Left renal cortex interstitium (tissue), 4 donors: Measurements from ENCODE around the gene CDK3. TPM values are rescaled to one million over a fixed set of nuclear protein-coding genes. Genes with fewer than 3 reads are reported as not detected.

ENCODE experiments used
- DNase-seq, 4 donors: peaks; one replicate each; pipeline ENCODE4 v3.0.0-alpha.2; 2013; ENCODE audit warnings: low read depth in 4 of 4, low spot score in 2 of 4, missing footprints in 1 of 4
- polyA plus RNA-seq, 4 donors: library from polyadenylated mRNA; unstranded; fragments of 120-200 nt; gene quantifications; one replicate each; pipeline ENCODE4 v1.2.1, GENCODE V29; 2013; ENCODE audit not compliant: insufficient read length in 4 of 4

Gene CDK3
- polyA plus RNA-seq, 4 donors, result 8.1 to 28.0 (median 15.3) TPM

DNA sequence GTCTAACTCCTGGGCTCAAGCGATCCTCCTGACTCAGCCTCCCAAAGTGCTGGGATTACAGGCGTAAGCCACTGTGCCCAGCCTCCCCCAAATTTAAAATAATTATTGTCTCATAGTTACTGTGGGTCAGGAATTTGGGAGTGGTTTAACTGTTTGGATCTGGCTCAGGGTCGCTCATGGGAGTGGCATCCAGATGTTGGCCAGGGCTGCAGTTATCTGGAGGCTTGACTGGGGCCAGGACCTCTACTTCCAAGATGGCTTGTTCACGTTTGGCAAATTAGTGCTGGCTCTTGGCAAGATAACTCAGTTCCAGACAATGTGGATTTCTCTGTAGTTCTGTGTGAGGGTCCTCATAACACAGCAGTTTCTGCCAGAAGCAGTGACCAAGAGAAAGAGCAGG is 13.6 kb upstream of the CDK3 start:
- DNase-seq, result no peak

DNA sequence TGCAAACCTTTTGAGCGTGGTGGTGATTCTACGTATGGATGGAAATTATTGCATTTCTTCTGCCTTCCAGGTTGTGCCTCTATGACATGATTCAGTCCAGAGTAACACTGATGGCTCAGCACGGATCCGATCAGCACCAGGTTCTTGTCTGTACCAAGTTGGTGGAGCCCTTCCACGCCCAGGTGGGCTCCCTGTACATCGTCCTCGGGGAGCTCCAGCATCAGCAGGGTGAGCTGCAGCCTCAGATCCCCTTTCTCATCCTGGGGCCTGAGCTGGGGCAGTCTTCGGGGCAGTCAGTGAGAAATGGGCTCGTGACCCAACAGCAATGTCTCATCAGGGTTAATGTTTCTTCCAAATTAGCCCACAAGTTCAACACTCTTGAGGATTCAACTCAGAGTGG is 9.3 kb upstream of the CDK3 start:
- DNase-seq, result no peak

DNA sequence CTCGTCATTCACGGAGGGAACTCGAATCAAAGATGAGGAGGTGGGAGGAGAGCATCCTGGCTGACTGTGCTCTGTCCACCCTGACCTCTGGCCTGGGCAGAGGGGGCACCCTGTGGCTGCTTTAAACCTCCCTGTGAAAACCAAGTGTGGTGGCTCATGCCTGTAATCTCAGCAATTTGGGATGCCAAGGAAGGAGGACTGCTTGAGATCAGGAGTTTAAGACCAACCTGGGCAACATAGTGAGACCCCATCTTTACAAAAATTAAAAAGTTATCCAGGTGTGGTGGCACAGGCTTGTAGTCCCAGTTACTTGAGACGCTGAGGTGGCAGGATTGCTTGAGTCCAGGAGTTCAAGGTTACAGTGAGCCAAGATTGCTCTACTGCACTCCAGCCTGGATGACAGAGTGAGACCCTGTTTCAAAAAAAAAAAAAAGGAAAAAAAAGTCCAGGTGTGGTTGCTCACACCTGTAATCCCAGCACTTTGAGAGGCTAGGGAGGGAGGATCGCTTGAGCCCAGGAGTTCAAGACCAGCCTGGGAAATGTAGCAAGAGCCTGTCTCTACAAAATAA is 5.8 kb upstream of the CDK3 start:
- no peak for DNase-seq

DNA sequence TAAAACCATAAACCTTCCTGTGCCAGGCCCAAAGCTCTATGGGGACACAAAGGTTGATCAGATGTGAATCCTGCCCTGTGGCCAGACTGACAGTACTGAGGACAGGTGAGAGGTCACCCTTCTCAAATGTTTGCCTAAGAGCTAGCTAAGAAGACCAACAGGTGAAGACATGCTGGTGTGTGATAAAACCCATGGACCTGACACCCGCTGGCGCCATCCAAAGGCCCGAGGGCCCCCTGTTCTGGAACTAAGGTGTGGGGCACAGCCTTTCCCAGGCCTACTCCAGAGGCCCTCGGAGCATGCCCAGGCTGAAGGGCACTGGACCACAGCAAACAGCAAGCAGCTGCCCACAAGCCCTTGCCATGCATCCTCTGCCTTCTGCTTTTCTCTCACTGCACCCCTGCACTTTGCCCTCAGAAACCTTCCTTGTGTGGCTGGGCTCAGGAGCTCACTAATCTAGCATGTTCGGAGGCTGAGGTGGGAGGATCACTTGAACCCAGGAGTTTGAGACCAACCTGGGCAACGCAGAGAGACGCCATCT is 5.2 kb upstream of the CDK3 start:
- no peak for DNase-seq

DNA sequence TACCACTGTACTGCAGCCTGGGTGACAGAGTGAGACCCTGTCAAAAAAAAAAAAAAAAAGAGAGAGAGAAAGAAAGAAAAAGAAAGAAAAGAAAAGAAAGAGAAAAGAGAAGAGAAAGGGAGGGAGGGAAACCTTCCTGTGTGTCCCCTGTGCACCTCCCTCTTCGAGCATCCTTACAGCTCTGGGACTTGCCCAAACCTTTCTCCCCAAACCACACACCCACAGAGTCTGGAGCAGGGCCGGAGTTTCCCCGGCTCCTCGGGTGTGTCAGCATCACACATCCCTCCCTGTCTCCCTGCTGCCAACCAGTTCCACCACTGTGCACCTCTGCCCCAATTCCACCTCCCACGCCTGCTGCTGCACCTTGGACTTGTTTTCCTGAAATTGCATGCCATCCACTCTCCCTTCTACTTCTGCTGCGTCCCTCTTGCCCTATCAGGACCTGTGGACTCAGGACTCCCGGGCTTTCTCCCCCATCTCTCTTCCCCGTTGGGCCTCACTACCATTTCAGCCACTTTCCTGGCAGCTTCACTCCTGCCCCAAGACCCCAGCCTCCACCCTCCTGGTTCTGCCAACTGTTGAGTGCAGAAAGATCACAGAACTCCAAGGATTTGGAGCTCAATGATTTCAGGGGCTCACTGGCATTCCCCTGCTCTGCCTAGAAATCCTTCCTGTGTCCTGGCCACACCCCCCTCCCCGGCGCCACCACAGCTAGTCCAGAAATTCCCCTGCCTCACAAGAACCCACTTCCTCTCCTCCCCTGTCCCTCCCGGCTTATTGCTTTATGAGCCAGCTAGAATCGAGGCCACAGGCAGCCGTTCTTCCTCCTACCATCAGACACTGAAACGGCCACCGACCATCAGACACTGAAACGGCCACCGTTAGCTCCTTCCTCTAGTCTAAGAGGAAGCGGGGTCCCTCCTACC is 3.7 kb upstream of the CDK3 start:
- DNase-seq, result no peak

DNA sequence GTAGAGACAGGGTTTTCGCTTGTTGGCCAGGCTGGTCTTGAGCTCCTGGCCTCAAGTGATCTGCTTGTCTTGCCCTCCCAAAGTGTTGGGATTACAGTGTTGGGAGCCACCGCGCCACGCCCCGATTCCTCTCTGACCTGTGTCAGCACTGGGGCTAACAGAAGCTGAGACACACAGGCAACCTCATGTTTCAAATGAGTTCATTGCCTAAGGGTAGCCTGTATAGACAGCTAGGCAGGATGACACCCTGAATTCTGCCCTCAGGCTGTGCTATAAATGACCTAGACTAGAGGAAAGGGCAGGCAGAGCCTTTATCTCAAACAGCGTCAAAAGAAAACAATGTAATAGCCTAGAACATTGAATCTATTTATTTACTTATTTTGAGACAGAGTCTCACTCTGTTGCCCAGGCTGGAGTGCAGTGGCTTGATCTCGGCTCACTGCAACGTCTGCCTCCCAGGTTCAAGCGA is 2.3 kb upstream of the CDK3 start:
- no peak for DNase-seq

DNA sequence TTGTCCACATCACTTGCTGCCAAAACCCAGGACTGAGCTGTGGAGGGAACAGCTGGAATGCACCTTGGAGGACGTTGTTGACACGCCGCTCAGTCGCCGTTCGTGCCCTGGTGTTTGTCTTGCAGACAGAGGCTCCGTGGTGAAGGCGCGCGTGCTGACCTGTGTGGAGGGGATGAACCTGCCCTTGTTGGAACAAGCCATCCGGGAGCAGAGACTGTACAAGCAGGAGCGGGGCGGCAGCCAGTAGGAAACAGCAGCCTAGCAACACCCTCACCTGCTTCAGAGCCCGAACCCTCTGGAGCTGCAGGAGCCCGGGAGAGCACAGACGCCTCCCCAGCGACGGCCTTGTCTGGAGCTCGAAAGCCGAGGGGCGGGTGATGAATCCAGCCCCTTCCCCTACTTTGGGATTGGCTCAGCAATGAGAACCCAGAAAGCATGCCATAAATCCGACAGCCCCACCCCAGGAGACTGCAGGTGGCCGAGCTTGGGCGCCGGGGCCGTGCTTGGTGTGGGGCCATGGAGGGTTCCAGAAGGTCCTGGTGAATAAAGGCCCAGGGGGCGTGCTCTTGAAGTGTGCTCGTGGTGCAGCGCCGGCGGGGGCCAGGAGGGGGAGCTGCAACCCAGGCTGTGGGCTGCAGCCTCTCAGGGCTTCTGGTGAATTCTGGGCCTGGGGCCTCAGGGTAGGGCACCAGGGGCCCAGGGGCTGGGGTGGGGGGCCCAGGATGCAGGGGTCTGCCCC is 470 bp upstream of the CDK3 start:
- no peak for DNase-seq

DNA sequence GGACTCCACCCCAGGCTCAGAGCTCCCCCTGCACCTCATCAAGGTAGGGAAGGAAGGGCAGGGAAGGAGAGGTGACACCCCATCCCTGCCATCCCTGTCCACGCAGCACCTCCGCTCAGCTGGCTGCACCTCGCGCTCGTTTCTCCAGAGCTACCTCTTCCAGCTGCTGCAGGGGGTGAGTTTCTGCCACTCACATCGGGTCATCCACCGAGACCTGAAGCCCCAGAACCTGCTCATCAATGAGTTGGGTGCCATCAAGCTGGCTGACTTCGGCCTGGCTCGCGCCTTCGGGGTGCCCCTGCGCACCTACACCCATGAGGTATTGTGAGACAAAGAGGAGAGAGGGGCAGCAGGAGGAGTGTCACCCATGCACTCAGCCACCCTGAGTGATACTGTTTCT is 1.4 kb downstream of the CDK3 start:
- no peak for DNase-seq

DNA sequence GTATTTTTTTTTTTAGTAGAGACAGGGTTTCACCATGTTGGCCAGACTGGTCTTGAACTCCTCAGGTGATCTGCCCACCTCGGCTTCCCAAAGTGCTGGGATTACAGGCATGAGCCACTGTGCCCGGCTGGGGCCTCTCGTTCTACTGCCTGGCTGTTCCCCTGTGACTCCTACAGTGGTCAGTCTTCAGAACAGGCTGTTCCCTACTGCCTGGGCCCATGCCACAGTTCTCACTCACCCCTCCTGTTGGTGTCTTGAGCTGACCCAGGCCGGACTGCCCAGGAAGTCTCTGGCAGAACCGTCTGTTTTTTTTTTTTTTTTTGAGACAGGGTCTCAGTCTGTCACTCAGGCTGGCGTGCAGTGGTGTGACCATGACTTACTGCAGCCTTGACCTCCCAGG is 3.3 kb downstream of the CDK3 start:
- DNase-seq, result no peak

DNA sequence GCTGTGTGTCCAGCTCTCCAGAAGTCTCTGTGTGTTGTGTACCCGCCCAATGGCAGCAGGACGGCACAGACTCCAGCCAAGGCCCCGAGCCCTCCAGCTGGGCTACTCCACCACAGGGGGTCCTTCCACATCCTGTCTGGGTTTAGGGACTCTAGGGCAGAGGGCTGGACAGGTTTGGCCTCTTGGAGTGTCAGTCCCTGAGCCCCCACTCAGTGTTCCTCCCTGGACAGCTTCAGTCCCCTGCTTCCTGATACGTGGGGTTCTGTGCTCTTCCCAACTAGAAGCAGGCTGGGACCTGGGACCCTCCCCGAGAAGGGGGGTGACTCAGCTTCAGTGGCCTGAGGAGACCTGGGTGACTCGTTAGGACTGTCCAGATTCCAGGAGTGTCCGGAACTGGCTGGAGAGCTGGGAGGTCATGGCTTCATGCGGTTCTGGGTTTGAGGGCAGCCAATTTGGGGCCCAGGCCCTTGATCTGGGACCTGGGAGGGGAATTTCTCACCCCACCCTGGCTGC is 4.2 kb downstream of the CDK3 start:
- DNase-seq, result no peak

DNA sequence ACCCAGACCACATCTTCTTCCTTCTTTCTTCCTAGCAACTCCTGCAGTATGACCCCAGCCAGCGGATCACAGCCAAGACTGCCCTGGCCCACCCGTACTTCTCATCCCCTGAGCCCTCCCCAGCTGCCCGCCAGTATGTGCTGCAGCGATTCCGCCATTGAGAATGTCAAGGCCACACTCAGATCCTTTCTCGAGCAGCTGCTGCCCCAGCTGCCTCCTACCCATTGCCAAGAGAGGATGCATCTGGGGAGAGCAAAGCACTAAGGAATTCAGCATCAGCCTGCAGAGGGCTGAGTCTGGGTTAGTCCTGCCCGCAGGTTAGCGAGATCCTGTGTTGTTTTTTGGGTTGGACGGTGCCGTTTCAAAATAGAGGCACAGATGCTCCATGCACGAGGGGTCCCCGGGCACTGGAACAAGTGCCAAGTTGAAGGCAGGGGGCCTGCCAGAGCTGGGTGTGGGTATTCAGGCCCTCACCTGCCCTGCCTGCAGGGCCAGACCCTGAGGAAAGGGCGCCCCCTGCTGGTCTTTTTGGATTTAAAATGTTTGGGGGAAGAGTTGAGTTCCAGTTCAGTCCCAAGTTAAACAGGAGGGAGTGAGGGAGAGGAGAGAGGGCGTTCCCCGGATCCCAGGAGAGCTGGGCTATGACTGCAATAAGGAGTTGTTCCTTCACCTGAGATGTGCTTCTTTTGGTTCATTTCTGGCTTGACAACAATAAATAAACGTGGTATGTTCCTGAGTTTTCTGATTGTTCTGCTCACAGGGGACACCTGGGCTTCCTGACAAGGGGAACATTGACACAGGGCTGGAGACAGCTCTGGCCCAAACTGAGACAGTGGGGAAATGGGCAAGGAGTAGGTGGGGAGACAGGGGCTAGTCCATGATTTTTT is 4.9 kb downstream of the CDK3 start:
- no peak for DNase-seq

DNA sequence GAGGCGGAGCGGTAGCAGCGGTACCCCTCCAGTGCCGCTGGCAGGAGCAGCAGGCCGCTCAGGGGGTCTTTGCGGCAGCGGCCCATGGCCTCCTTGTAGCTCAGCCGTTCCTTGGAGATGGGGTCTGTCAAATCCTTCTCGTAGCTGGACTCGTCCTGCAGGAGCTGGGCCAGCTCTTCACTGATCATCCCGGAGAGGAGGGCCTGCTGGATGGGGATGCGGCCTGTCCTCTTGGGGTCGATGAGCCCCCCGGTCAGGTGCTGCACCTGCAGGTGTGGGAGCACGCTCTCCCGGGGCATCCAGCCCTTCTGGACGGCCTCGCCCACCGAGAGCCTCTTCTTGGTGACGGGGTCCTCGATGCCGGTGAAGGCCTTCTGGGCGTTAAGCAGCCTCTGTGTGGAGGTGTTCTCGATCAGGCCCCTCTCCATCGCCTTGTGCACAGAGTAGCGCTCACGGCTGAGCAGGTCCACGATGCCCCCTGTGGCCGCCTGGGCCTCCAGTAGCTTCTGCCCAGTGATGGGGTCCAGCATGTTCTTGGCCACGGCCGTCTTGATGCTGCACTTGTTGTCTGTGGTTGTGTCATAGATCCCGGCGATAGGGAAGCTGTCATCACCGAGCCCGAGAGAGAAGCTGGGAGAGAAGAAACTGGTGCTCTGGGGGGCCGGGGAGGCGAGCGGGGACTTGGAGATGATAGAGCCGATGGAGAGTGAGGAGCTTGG is 6.6 kb downstream of the CDK3 start:
- DNase-seq, result no peak

DNA sequence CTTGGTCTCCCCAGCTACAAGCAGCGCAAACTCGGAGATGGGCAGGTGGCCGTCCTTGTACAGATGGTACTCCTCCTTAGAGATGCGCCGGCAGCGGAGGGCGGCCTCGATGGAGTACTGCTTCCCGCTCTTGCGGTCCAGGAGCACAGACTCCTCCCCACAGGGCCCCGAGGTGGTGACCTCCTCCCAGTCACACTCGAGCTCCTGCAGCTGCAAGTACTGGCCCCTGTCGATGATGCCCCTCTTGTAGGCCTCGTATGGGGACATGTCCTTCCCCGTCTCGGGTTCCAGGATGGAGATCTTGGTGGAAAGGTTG is 7.2 kb downstream of the CDK3 start:
- DNase-seq, result no peak

DNA sequence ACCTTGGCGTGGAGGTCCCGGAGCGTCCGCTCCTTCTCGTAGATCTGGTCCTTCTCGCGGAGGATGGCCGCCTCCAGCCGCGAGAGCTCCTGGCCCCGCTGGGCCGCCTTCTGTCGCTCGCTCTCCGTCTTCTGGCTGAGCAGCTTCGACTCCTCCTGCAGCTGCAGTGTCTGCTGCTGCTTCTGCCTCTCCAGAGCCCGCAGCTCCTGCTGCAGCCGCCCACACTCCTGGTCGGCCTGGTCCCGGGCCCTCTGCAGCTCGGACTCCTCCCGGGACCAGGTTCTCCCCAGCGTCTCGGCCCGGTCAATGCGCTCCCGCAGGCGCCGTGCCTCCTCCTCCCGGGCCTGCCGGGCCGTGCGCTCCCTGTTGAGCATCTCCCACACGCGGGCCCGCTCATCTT is 7.6 kb downstream of the CDK3 start:
- DNase-seq, result no peak

DNA sequence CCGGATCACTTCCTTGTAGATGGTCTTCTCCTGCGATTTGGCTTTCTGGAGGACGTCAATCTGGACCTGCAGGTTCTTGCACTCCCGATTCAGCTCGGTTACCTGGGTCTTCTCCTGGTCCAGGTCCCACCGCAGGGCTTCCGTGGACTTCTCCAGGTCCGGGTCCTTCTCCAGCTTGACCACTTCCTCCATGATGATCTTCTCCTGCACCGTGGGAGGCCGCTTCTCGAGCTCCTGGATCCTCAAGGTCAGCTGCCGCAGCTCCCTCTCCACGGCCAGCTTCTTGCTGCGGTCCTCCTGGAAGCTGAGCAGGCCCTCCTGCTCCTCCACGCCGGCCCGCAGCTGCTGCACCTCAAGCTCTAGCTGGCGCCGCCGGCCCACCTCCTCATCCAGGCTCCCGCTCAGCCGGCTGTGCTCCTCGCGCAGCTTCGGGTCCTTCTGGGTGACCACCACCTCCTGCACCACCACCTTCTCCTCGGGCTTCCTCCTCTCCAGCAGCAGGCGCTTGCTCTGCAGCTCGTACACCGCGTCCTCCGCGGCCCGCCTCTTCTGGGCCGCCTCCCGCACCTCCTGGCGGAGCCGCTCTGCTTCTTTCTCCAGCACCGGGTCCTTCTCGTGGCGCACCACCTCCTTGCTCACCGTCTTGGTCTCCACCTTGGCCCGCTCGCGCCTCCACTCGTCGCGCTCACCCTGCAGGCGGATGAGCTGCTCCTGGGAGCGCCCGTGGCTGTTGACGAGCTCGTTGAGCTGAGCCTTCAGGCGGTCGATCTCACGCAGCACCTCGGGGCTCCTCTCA is 8.2 kb downstream of the CDK3 start:
- DNase-seq, result no peak

DNA sequence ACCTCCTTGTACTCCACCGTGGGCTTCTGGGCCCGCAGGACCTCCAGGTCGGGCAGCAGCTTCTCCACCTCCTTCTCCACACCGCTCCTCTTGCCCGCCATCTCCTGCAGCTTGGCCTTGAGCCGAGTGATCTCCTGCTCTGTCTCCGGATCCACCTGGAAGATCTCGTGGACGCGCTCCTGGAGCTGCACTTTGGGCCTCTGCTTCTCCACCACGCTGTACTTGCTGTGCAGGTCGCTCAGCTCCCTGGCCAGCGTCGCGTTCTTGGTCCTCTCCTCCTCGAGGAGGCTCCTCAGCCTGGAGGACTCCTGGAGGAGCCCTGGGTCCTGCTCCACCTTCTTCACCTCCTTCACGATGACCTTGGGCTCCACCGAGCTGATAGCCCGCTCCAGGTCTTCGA is 8.8 kb downstream of the CDK3 start:
- DNase-seq, result no peak

DNA sequence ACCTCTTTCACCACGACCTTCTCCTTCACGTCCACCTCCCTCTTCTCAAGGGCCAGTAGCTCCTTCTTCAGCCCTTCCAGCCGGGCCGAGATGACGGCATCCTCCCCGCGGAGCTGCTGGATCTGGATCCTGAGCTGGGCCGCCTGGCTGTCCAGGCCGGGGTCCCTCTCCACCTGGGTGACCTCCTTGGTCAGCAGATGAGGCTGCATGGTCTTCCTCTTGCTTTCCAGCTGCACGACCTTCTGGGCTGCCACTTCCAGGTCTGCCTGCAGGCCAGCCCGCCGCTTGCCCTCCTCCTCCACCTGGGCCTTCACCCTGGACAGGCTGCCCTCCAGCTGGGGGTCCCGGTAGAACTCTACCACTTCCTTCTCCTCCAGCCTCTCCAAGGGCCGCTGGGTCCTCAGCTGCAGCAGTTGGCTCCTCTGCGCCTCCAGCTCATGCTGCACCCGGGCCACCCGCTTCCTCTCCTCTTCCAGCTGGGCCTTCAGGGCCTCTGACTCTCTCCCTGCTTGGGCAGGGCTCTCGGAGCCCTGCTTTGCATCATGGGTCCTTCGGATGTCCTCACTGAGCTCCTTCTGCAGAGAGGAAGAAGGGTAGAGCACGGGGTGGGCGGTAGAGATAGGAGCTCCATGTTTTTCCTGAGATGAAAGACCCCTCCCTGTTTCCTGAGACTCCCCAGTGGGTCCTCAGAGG is 9.5 kb downstream of the CDK3 start:
- no peak for DNase-seq

DNA sequence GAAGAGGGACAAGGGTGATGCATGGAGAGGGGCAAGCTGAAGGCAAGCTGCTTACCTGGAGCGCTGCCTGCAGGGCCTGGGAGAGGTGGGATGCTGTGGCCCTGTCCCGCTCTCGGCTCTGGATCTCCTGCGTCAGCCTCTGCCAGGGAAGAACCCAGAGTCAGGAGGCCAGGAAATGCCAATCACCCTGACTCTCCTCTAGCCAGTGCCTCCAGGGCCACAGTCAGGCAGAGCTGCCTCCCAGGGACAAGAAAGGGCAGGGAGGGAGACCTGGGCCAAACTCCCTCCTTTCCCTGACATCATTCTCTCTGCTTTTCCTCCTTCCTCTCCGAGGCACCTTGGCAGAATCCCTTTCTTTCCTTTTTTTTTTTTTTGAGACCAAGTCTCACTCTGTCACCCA is 11.3 kb downstream of the CDK3 start:
- no peak for DNase-seq
